ENCODE measurements around the gene SPTLC2. TPM values are rescaled to one million over a fixed set of nuclear protein-coding genes. Genes with fewer than 3 reads are reported as not detected.
A peak's percentile ranks its signal among the peaks of the same experiment; 100 is the strongest.

The SPTLC2 gene
- total RNA-seq, 1 donor from 2014 or later, result 27.3 TPM

GRCh38 chr14:77657280-77657679, 40.8 kb upstream of the SPTLC2 start:
- Mint-ChIP-seq H3K4me3 (no peak overlapping the region), H3K27me3 (ENCODE audit: low read depth) (no peaks in the 10 kb centered on the region), H3K4me1 (peaks cover 43% of the 10 kb centered on the region), H3K9me3 (no peaks in the 10 kb centered on the region), H3K36me3 (ENCODE audit: low read depth) (no peaks in the 10 kb centered on the region), H3K27ac (ENCODE audit: unreplicated experiment) (no peak overlapping the region)
- no peak for DNase-seq (ENCODE audit: low read depth, low spot score)
- no peak for TF ChIP-seq CTCF (conservative IDR thresholded peaks at IDR 0.05)

DNA sequence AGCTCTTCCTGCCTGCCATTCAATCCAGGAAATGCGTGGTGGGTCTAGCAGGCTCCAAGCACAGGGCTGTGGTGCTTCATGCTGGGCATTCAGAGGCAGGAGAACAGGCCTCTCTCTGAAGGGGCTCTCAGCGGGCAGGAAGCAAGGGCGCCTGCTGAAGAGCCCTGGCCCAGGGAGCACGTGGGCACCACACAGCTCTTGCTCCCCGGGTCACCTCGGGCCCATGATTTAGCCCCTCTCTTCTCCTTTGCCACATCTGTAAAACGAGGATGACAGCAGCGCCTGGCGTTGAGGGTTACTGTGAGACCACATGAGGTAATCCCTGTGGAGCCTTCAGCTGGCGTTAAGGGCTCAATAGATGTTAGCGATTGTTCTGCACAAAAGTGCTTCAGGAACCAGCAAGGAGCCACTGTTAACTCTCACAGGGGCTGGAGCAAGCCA, 37.6 kb upstream of the SPTLC2 start:
- H3K4me3 Mint-ChIP-seq, result peak overlapping the region; percentile 39
- H3K27me3 Mint-ChIP-seq (ENCODE audit: low read depth), result no peaks in the 10 kb centered on the region
- no peaks in the 10 kb centered on the region for H3K36me3 Mint-ChIP-seq (ENCODE audit: low read depth)
- H3K9me3 Mint-ChIP-seq, result no peaks in the 10 kb centered on the region
- TF ChIP-seq CTCF (conservative IDR thresholded peaks at IDR 0.05), result no peak
- DNase-seq (ENCODE audit: low read depth, low spot score), result no peak
- peaks cover 21% of the 10 kb centered on the region for H3K4me1 Mint-ChIP-seq
- no peak overlapping the region for H3K27ac Mint-ChIP-seq (ENCODE audit: unreplicated experiment)

GRCh38 chr14:77649326-77649725, 32.9 kb upstream of the SPTLC2 start:
- Mint-ChIP-seq H3K27me3 (ENCODE audit: low read depth) (no peaks in the 10 kb centered on the region), H3K4me3 (no peak overlapping the region), H3K9me3 (no peaks in the 10 kb centered on the region), H3K36me3 (ENCODE audit: low read depth) (no peaks in the 10 kb centered on the region), H3K4me1 (peaks cover 12% of the 10 kb centered on the region), H3K27ac (ENCODE audit: unreplicated experiment) (no peak overlapping the region)
- DNase-seq (ENCODE audit: low read depth, low spot score), result no peak
- no peak for TF ChIP-seq CTCF (conservative IDR thresholded peaks at IDR 0.05)

GRCh38 chr14:77648520-77649200, 32.2 kb upstream of the SPTLC2 start:
- H3K36me3 Mint-ChIP-seq (ENCODE audit: low read depth), result no peaks in the 10 kb centered on the region
- H3K4me1 Mint-ChIP-seq, result peaks cover 5% of the 10 kb centered on the region
- no peak overlapping the region for H3K4me3 Mint-ChIP-seq
- no peak for DNase-seq (ENCODE audit: low read depth, low spot score)
- H3K27ac Mint-ChIP-seq (ENCODE audit: unreplicated experiment), result no peak overlapping the region
- H3K27me3 Mint-ChIP-seq (ENCODE audit: low read depth), result no peaks in the 10 kb centered on the region
- no peaks in the 10 kb centered on the region for H3K9me3 Mint-ChIP-seq
- TF ChIP-seq CTCF (conservative IDR thresholded peaks at IDR 0.05), result no peak

DNA sequence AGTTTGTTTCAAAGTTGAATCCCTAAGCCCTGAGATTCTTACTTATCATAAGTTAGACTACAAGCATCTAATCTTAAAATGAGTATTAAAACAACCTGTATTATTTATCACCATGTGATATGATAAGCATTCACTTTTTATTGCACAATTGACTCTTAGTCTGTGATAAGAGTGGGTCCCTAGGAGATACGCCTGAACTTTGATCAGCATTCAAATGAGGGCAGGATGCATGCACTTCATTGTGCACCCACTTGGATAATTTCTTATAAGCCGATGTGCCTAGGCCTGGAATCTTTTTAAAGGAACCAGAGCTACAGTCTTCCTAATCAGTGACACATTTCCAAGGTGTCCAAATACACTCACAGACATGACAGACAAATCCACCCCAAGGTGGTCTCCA, 31.4 kb upstream of the SPTLC2 start:
- Mint-ChIP-seq H3K9me3 (no peaks in the 10 kb centered on the region), H3K4me1 (no peaks in the 10 kb centered on the region), H3K27ac (ENCODE audit: unreplicated experiment) (no peak overlapping the region), H3K27me3 (ENCODE audit: low read depth) (no peaks in the 10 kb centered on the region), H3K36me3 (ENCODE audit: low read depth) (no peaks in the 10 kb centered on the region), H3K4me3 (no peak overlapping the region)
- TF ChIP-seq CTCF (conservative IDR thresholded peaks at IDR 0.05), result no peak
- DNase-seq (ENCODE audit: low read depth, low spot score), result no peak

Measured in neural crest cell (in vitro differentiated cells).